ENCODE measurements around the gene HIF1A. TPM values are rescaled to one million over a fixed set of nuclear protein-coding genes. Genes with fewer than 3 reads are reported as not detected.

The HIF1A gene
- total and polyA plus RNA-seq, 2 donors (not counting 3 experiments of a cell fraction or from before 2014, with no cell fraction given), result 58.3 to 179 TPM

DNA sequence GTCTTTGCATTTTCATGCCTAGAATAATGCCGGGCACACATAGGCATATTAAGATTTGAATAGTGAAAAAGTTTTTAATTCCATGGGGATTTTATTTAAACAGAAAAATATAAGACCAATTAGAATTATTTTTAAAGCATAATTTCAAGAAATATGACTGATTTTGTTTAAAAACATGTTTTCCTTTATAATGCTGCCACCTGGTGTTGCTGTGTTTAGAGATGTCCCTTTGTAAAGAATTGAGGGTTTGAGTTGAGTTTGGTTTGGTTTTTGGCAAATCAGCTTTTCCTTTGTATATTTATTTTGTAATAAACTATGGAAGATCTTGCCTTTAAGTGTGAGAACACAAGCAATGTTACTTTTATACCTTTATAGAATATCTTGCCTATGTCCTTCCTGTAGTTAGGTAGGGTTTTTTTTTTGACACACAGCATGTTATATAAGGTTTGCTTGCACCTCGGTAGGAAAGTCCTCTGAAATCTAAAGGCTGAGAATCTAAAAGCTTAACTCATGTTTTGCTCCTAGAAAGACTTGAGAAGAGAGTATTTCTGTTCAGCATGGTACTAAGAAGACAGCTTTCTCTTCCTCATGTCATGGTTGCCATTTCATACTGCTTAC lies 35.6 kb downstream of the HIF1A start:
- no peak overlapping the region for H3K27ac ChIP-seq (ENCODE audit: insufficient read depth, low read depth, low read length)
- CTCF ChIA-PET, result interaction anchor here (1.0 to 3.2 kb wide), 9 partner anchors 11 to 270 kb away, joined by 3 to 21 read pairs (median 11); no protein-coding TSS in a partner anchor
- dilution Hi-C loops (cut with MboI; ENCODE audit: extremely low pct_ligation_motif_present, low sequenced_read_pairs), result loop anchor here (25.0 kb wide), 1 partner anchor 269 kb away; no protein-coding TSS in a partner anchor
- H4K20me1 ChIP-seq (replicated peaks; ENCODE audit: control insufficient read depth, extremely low read depth, insufficient read depth, low read length), result no peaks in the 10 kb centered on the region
- no peak overlapping the region for H2AFZ ChIP-seq (ENCODE audit: low read depth, low read length)
- no peaks in the 10 kb centered on the region for H3K27me3 ChIP-seq (ENCODE audit: control insufficient read depth in 2 of 2, insufficient read depth in 2 of 2, low read length in 2 of 2)
- no TSS peak for BruUV-seq (replicated peaks)
- H3K9me1 ChIP-seq (replicated peaks; ENCODE audit: control insufficient read depth, extremely low read depth, insufficient read depth, low read length), result no peaks in the 10 kb centered on the region
- H3K9ac ChIP-seq (replicated peaks; ENCODE audit: extremely low read depth, insufficient read depth, low read length), result no peak overlapping the region
- intact Hi-C loops (cut with micrococcal nuclease), result loop anchor here (1.0 to 2.0 kb wide), 4 partner anchors 34 to 270 kb away; no protein-coding TSS in a partner anchor
- POLR2A ChIA-PET, result no interaction called here
- no peak overlapping the region for H3K4me2 ChIP-seq (ENCODE audit: insufficient read depth, low read length)
- no peak overlapping the region for H3K4me3 ChIP-seq (replicated peaks in 1 of 3; ENCODE audit: insufficient read depth in 1 of 3, low read depth in 1 of 3, low read length in 3 of 3)
- peak; percentile 54 for DNase-seq (ENCODE audit: low read depth, low spot score)
- no peak for FAIRE-seq
- H3K79me2 ChIP-seq (ENCODE audit: control insufficient read depth, insufficient read depth, low read length), result peaks cover 75% of the 10 kb centered on the region
- H3K9me3 ChIP-seq (replicated peaks; ENCODE audit: control insufficient read depth, insufficient read depth, low read length), result no peaks in the 10 kb centered on the region
- no peaks in the 10 kb centered on the region for H3K4me1 ChIP-seq (ENCODE audit: control insufficient read depth, extremely low read depth, insufficient read depth, low read length)
- TF ChIP-seq POLR2AphosphoS5 (IDR thresholded peaks at IDR 0.05; ENCODE audit: insufficient read depth, low read depth, low read length) (no peak), MYC (IDR thresholded peaks at IDR 0.05; ENCODE audit: low read depth, low read length) (no peak), JUN (IDR thresholded peaks at IDR 0.05; ENCODE audit: borderline replicate concordance, insufficient read depth, insufficient read length, low read depth) (no peak), FOS (IDR thresholded peaks at IDR 0.05; ENCODE audit: borderline replicate concordance, insufficient read depth, low read length) (no peak), POLR2A (IDR thresholded peaks at IDR 0.05; ENCODE audit: low read depth, low read length) (no peak)
- TF ChIP-seq, protein P1, sequence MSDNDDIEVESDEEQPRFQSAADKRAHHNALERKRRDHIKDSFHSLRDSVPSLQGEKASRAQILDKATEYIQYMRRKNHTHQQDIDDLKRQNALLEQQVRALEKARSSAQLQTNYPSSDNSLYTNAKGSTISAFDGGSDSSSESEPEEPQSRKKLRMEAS (IDR thresholded peaks at IDR 0.05; ENCODE audit: insufficient read depth, insufficient read length), result no peak
- TF ChIP-seq, protein P2, sequence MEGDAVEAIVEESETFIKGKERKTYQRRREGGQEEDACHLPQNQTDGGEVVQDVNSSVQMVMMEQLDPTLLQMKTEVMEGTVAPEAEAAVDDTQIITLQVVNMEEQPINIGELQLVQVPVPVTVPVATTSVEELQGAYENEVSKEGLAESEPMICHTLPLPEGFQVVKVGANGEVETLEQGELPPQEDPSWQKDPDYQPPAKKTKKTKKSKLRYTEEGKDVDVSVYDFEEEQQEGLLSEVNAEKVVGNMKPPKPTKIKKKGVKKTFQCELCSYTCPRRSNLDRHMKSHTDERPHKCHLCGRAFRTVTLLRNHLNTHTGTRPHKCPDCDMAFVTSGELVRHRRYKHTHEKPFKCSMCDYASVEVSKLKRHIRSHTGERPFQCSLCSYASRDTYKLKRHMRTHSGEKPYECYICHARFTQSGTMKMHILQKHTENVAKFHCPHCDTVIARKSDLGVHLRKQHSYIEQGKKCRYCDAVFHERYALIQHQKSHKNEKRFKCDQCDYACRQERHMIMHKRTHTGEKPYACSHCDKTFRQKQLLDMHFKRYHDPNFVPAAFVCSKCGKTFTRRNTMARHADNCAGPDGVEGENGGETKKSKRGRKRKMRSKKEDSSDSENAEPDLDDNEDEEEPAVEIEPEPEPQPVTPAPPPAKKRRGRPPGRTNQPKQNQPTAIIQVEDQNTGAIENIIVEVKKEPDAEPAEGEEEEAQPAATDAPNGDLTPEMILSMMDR (IDR thresholded peaks at IDR 0.05; ENCODE audit: extremely low read depth in 1 of 2, insufficient read depth in 1 of 2, low read depth in 1 of 2, low read length in 2 of 2), result peak; percentile 2 to 18
- H3K36me3 ChIP-seq (ENCODE audit: control insufficient read depth in 2 of 2, extremely low read depth in 1 of 2, insufficient read depth in 2 of 2, low read length in 2 of 2), result peaks cover 17 to 45% of the 10 kb centered on the region in 2 experiments
